WERI-Rb-1 (cell line): ENCODE measurements around the gene ZBED4.
A peak's percentile ranks its signal among the peaks of the same experiment; 100 is the strongest.
"Not testable (repeated sequence)": the region's sequence is repeated elsewhere in the genome, so short reads cannot be mapped to it uniquely, and the experiment has no call there.

Experiments
- DNase-seq: peaks from one replicate; pipeline ENCODE4 v3.0.0-alpha.2; 2020
- H3K27ac ChIP-seq: fragments of 250-450 bp; sonication (Bioruptor Pico); 2 replicates; pipeline ENCODE4 v1.5.1; 2020; ENCODE audit warnings: mild to moderate bottlenecking, moderate library complexity
- H3K27me3 ChIP-seq: fragments of 250-450 bp; sonication (Bioruptor Pico); 2 replicates; pipeline ENCODE4 v1.5.1; 2021; ENCODE audit warnings: mild to moderate bottlenecking, low read depth, moderate library complexity; ENCODE audit not compliant: insufficient read depth, severe bottlenecking
- H3K36me3 ChIP-seq: fragments of 250-450 bp; sonication (Bioruptor Pico); 2 replicates; pipeline ENCODE4 v1.5.1; 2020; ENCODE audit warnings: mild to moderate bottlenecking, moderate library complexity
- H3K4me3 ChIP-seq: 2 replicates; pipeline ENCODE4 v1.5.1; 2011; ENCODE audit warnings: low read depth, mild to moderate bottlenecking, control low read depth, low read length
- H3K9me3 ChIP-seq: fragments of 250-450 bp; sonication (Bioruptor Pico); 2 replicates; pipeline ENCODE4 v1.5.1; 2021; ENCODE audit warnings: mild to moderate bottlenecking, moderate library complexity; ENCODE audit not compliant: severe bottlenecking
- TF ChIP-seq, protein P1 (sequence below): IDR thresholded peaks from 2 replicates; pipeline ENCODE4 v1.5.1; 2011; ENCODE audit warnings: low read depth, mild to moderate bottlenecking, control low read depth, inconsistent platforms, low read length

The ZBED4 gene

DNA sequence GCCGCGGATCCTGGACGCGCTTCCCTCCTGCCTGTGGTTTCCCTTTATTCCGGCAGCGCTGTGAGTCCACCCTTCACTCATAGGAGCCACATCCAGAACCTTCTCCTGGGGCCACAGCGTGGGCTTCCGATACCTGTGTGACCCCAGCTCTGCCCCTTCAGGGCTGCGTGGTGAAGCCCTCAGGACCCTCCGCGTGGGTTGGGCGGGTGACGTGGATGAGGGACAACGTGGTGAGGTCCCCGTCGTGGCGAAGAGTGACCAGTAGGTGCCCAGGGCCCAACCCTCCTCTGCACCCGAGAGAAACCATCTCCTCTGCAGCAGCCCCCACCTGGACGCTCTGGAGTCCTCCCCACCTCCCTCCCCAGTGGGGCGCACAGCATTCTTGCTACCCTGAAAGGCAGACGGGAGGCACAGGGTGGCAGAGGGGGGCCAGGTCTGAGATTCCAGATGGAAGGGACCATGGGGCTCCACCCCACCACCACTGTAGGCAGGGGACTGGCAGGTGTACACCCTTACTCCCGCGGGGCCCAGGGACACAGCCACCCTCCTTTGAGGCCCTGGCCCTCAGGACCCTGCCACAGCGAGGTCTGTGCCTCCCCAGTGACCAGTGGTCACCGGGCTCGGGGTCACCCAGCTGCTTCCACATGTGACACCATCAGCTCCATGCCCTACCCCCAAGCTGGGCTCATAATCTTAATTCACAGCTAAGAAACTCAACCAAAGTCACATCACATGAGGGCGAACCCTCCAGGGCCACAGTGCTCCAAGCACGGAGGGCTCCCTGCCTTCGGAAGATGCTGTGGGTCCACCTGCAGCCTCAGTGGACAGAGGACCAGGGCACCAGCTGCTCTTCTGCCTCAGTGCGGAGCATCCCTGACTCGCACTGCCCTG, 3.4 kb upstream of the ZBED4 start:
- no peak for DNase-seq
- no peaks in the 10 kb centered on the region for H3K27me3 ChIP-seq
- no peaks in the 10 kb centered on the region for H3K9me3 ChIP-seq
- H3K4me3 ChIP-seq, result no peak overlapping the region
- no peak overlapping the region for H3K27ac ChIP-seq
- H3K36me3 ChIP-seq, result peaks cover 7% of the 10 kb centered on the region
- TF ChIP-seq, protein P1, sequence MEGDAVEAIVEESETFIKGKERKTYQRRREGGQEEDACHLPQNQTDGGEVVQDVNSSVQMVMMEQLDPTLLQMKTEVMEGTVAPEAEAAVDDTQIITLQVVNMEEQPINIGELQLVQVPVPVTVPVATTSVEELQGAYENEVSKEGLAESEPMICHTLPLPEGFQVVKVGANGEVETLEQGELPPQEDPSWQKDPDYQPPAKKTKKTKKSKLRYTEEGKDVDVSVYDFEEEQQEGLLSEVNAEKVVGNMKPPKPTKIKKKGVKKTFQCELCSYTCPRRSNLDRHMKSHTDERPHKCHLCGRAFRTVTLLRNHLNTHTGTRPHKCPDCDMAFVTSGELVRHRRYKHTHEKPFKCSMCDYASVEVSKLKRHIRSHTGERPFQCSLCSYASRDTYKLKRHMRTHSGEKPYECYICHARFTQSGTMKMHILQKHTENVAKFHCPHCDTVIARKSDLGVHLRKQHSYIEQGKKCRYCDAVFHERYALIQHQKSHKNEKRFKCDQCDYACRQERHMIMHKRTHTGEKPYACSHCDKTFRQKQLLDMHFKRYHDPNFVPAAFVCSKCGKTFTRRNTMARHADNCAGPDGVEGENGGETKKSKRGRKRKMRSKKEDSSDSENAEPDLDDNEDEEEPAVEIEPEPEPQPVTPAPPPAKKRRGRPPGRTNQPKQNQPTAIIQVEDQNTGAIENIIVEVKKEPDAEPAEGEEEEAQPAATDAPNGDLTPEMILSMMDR, result no peak

DNA sequence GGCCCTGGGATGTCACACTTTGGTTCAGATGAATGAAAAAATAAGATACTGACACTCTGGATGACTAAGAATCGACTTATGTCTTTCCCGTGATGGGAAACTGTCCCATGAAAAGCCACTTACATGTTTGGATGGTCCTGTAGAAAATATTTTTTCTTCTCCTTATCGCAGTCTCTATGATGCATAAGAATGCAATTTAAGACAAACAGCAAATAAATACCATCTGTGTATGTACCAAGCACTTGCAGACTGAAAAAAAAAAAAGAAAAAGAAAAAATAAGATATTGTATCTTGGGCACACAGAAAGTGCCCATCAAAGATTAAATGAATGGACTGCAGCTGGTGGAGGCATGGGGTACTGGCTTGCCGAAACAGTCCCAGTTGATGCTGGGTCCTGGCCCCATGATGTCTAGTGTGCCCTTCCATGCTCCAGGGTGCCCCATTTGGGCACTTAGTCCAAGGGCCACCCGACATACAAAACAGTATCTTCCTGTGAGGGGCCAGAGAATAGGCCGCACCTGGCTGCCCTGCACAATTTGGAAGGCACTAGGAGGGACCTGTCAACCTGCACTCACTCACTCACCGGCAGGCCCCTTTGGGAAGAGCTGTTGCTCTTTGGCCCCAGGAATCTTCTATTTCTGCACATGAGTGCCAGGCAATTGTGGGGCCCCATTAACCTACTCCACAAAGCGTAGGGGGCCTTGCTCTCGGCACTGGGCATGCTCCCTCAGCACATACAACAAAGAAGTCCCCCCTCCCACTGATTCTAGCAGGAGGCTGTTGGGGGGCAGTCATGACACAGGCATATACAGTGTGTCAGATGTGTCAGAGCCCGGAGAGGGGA, 2.5 kb upstream of the ZBED4 start:
- Histone ChIP-seq H3K4me3 (no peak overlapping the region), H3K27ac (no peak overlapping the region; the same call in 1 of the 2 replicates), H3K27me3 (no peaks in the 10 kb centered on the region), H3K36me3 (peaks cover 16% of the 10 kb centered on the region), H3K9me3 (no peaks in the 10 kb centered on the region)
- TF ChIP-seq, protein P1, result no peak
- no peak for DNase-seq

DNA sequence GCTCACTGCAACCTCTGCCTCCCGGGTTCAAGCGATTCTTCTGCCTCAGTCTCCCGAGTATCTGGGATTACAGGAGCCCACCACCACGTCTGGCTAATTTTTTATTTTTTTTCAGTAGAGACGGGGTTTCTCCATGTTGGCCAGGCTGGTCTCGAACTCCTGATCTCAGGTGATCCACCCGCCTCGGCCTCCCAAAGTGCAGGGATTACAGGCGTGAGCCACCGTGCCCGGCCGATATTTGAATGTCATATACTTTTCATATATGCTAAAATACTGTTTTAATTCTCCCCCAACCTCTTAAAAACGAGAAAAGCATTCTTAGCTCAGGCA, 1.1 kb upstream of the ZBED4 start:
- not testable (repeated sequence) for H3K27me3 ChIP-seq, H3K9me3 ChIP-seq, DNase-seq
- H3K36me3 ChIP-seq, result peaks cover 23% of the 10 kb centered on the region
- H3K27ac ChIP-seq, result peak overlapping the region; percentile 98
- H3K4me3 ChIP-seq, result peak overlapping the region; percentile 81

DNA sequence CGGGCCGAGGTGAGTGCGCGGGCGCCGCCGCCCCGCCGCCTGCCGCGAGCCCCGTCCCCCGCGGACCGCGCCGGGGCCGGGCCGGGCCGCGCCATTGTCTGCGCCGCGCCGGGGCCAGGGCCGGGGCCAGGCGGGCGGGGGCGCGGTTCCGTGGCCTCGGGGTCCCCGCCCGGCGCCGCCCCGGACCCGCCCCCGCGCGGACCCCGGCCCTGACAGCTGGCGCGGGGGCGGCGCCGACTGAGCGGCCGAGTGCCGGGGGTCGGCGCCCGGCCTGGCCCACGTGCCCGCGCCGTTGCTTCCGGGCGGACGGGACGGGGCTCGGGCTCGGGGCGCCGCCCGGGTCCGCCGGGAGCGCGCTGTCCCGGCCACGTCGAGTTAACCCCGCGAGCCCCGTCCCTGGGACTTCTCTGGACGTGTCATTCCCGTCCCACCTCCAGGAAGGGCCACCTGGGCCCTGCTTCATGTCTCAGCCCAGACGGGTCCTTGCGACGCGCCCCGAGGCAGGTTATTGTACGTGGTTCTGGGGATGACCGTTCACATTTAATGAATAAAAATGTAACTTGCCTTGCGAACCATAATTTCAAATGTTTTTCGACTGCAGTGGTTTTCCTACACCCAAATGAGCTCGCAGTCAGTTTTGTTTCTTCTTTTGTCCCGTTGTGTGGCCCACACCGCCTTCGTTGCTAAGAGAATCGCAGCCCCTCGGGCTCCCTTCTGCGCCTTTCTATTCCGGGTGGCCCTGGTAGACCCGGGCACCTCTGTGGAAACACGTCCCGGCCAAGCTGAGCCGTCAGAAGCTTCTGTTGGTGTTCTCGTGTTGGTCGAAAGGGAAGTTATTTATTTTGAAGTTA, 562 bp downstream of the ZBED4 start:
- Histone ChIP-seq H3K27me3 (no peaks in the 10 kb centered on the region), H3K9me3 (no peaks in the 10 kb centered on the region), H3K36me3 (peaks cover 31% of the 10 kb centered on the region), H3K4me3 (peak overlapping the region; percentile 97), H3K27ac (peak overlapping the region; percentile 74)
- TF ChIP-seq, protein P1, result no peak
- peak; percentile 23 for DNase-seq

DNA sequence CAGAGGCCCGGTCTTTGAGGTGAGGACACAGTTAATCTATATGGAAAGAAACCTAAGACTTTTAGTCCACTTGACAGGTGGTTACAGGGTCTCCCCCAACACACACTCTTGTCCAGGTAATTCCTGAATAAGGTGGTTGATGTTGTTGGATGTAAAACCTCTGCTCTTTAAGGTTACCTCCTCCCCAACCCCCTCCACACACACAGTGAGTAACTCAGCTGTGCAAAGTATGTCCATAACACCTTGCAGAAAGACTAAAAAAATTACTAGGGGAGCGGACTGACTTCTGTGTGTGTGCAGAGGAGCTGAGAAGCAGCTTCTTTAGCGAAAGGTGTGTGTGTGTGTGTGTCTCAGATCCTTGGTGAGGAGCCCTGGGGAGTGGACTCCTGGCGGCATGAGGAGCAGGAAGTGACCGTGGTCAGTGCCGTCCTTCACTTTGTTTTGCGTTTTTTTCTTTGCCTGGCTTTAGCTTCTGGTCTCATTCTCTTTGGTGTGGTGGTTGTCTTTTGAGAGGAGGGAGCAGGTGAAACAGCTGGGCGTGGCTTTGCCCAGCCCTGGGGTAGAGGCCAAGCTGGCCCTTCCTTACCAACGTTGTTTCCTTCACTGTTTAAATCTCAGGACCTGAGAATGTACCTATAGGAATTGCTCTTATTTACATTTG, 1.7 kb downstream of the ZBED4 start:
- peak overlapping the region; percentile 97 for H3K4me3 ChIP-seq
- H3K9me3 ChIP-seq, result no peaks in the 10 kb centered on the region
- no peak for DNase-seq
- no peaks in the 10 kb centered on the region for H3K27me3 ChIP-seq
- TF ChIP-seq, protein P1, result no peak
- H3K27ac ChIP-seq, result no peak overlapping the region; the same call in 1 of the 2 replicates
- H3K36me3 ChIP-seq, result peaks cover 31% of the 10 kb centered on the region
